GM19328 (cell line): ENCODE results near the gene SART1.
"Not testable (repeated sequence)": the region's sequence is repeated elsewhere in the genome, so short reads cannot be mapped to it uniquely, and the experiment has no call there.

Source experiments
- ATAC-seq: cut with Tn5 transposase; IDR thresholded peaks from one replicate; pipeline ENCODE4 v1.9.1; 2021; ENCODE audit warnings: mild to moderate bottlenecking, moderate library complexity; ENCODE audit not compliant: unreplicated experiment

SART1 gene

GRCh38 chr11:65931773-65932557, 29.6 kb upstream of the SART1 start:
- no peak for ATAC-seq

GRCh38 chr11:65932558-65932919, 29.0 kb upstream of the SART1 start:
- no peak for ATAC-seq

- no peak for ATAC-seq
Observed at GRCh38 chr11:65934014-65934413, 27.5 kb upstream of the SART1 start.

GRCh38 chr11:65937766-65938165, 23.8 kb upstream of the SART1 start:
- ATAC-seq = no peak

GRCh38 chr11:65941720-65942310, 19.7 kb upstream of the SART1 start:
- no peak for ATAC-seq

- no peak for ATAC-seq
Observed at GRCh38 chr11:65942531-65942930, 19.0 kb upstream of the SART1 start.

- ATAC-seq = no peak
Observed at GRCh38 chr11:65944191-65944590, 17.3 kb upstream of the SART1 start.

- no peak for ATAC-seq
Observed at GRCh38 chr11:65944767-65945166, 16.8 kb upstream of the SART1 start.

- ATAC-seq = no peak
Observed at GRCh38 chr11:65945430-65945911, 16.1 kb upstream of the SART1 start, which contains the start of gene TSGA10IP. Gene TSGA10IP (plus strand): TSS chr11:65945480. CDS start chr11:65945676, 196 bp downstream.

- no peak for ATAC-seq
Observed at GRCh38 chr11:65945941-65946558, 15.5 kb upstream of the SART1 start.

- no peak for ATAC-seq
Observed at GRCh38 chr11:65946655-65947054, 14.9 kb upstream of the SART1 start.

GRCh38 chr11:65947133-65947532, 14.4 kb upstream of the SART1 start:
- no peak for ATAC-seq

- no peak for ATAC-seq
Observed at GRCh38 chr11:65947603-65948125, 13.9 kb upstream of the SART1 start.

- not testable (repeated sequence) for ATAC-seq
Observed at GRCh38 chr11:65950711-65951110, 10.8 kb upstream of the SART1 start.

GRCh38 chr11:65951641-65952040, 9.9 kb upstream of the SART1 start:
- ATAC-seq = not testable (repeated sequence)

- ATAC-seq = no peak
Observed at GRCh38 chr11:65952052-65952521, 9.4 kb upstream of the SART1 start.

GRCh38 chr11:65953471-65953870, 8.1 kb upstream of the SART1 start:
- ATAC-seq = no peak

GRCh38 chr11:65954771-65955170, 6.8 kb upstream of the SART1 start:
- ATAC-seq = no peak

GRCh38 chr11:65958291-65958690, 3.2 kb upstream of the SART1 start:
- ATAC-seq = no peak

GRCh38 chr11:65958774-65959420, 2.6 kb upstream of the SART1 start:
- ATAC-seq = no peak

- no peak for ATAC-seq
Observed at GRCh38 chr11:65960824-65961266, 689 bp upstream of the SART1 start.
